ENCODE results near the gene TEX22.
"Not testable (repeated sequence)": the region's sequence is repeated elsewhere in the genome, so short reads cannot be mapped to it uniquely, and the experiment has no call there.

GRCh38 chr14:105361412-105361811, 36.9 kb upstream of the TEX22 start:
- not testable (repeated sequence) for TF ChIP-seq CTCF (conservative IDR thresholded peaks at IDR 0.05; ENCODE audit: low read depth, low read length); EZH2phosphoT487 (IDR thresholded peaks at IDR 0.05; ENCODE audit: borderline replicate concordance, low read length); EZH2 (IDR thresholded peaks at IDR 0.05; ENCODE audit: low read length, unreplicated experiment)
